ENCODE data around the gene MED7. TPM values are rescaled to one million over a fixed set of nuclear protein-coding genes. Genes with fewer than 3 reads are reported as not detected.
"Not testable (repeated sequence)": the region's sequence is repeated elsewhere in the genome, so short reads cannot be mapped to it uniquely, and the experiment has no call there.

Gene MED7
- total RNA-seq, 2 experiments from 2014 or later: 7.0 to 8.7 TPM

- H3K36me3 Mint-ChIP-seq (ENCODE audit: low read depth): peaks cover 96% of the 10 kb centered on the region
- H3K4me1 Mint-ChIP-seq (ENCODE audit: low read depth): peaks cover 89% of the 10 kb centered on the region
- Histone ChIP-seq H3K27me3 (ENCODE audit: control insufficient read depth in 1 of 2, insufficient read depth in 2 of 2, low read length in 2 of 2) (no peaks in the 10 kb centered on the region), H3K4me3 (ENCODE audit: low read length) (peak overlapping the region; percentile 85), H3K27ac (ENCODE audit: low read depth in 1 of 2, low read length in 2 of 2) (peak overlapping the region; percentile 38 to 67), H3K36me3 (ENCODE audit: insufficient read depth, low read length) (peaks cover 82% of the 10 kb centered on the region), H3K4me1 (ENCODE audit: insufficient read depth, low read length) (peaks cover 66% of the 10 kb centered on the region), H3K9me3 (ENCODE audit: control insufficient read depth in 1 of 2, insufficient read depth in 1 of 2, low read length in 2 of 2) (no peaks in the 10 kb centered on the region)
- ATAC-seq (ENCODE audit: poor library complexity): no peak
- H3K9me3 Mint-ChIP-seq: no peaks in the 10 kb centered on the region
- H3K27ac Mint-ChIP-seq: peak overlapping the region; percentile 96
- ChIA-PET POLR2A (interaction anchor here (1.8 to 12.5 kb wide), 11 partner anchors 8 to 84 kb away, joined by 7 to 193 read pairs (median 23); partner anchors contain the start of gene MED7), CTCF (interaction anchor here (0.9 to 1.9 kb wide), 4 partner anchors 9 to 39 kb away, joined by 4 to 10 read pairs (median 5); no protein-coding TSS in a partner anchor)
- H3K4me3 Mint-ChIP-seq: peak overlapping the region; percentile 92
- DNase-seq: no peak
- no peaks in the 10 kb centered on the region for H3K27me3 Mint-ChIP-seq
- intact Hi-C loops (cut with DNase I, micrococcal nuclease): loop anchor here in 1 of 2 experiments (1.0 kb wide), 1 partner anchor 8 kb away; no protein-coding TSS in a partner anchor
- no peak for TF ChIP-seq CTCF (IDR thresholded peaks at IDR 0.05)
These were observed 45.6 kb upstream of the MED7 start for GRCh38 chr5:157188270-157188669.

GRCh38 chr5:157187046-157187754 lies 44.5 kb upstream of the MED7 start:
- ChIA-PET POLR2A (interaction anchor here (0.7 to 12.5 kb wide), 16 partner anchors 8 to 85 kb away, joined by 3 to 193 read pairs (median 12); partner anchors contain the start of gene MED7), CTCF (interaction anchor here (1.1 to 1.9 kb wide), 5 partner anchors 8 to 65 kb away, joined by 3 to 10 read pairs (median 3); no protein-coding TSS in a partner anchor)
- Histone ChIP-seq H3K9me3 (ENCODE audit: control insufficient read depth in 1 of 2, insufficient read depth in 1 of 2, low read length in 2 of 2) (no peaks in the 10 kb centered on the region), H3K27ac (ENCODE audit: low read depth in 1 of 2, low read length in 2 of 2) (peak overlapping the region; percentile 38 to 67), H3K36me3 (ENCODE audit: insufficient read depth, low read length) (peaks cover 79% of the 10 kb centered on the region), H3K4me3 (ENCODE audit: low read length) (peak overlapping the region; percentile 85), H3K4me1 (ENCODE audit: insufficient read depth, low read length) (peaks cover 57% of the 10 kb centered on the region), H3K27me3 (ENCODE audit: control insufficient read depth in 1 of 2, insufficient read depth in 2 of 2, low read length in 2 of 2) (no peaks in the 10 kb centered on the region)
- Mint-ChIP-seq H3K4me1 (ENCODE audit: low read depth) (peaks cover 78% of the 10 kb centered on the region), H3K27ac (peak overlapping the region; percentile 96), H3K36me3 (ENCODE audit: low read depth) (peaks cover 96% of the 10 kb centered on the region), H3K9me3 (no peaks in the 10 kb centered on the region), H3K27me3 (no peaks in the 10 kb centered on the region), H3K4me3 (peak overlapping the region; percentile 92)
- DNase-seq (peak in 1 of 14 experiments; percentile 50), ATAC-seq (ENCODE audit: poor library complexity) (peak; percentile 13)
- intact Hi-C loops (cut with DNase I, micrococcal nuclease): loop anchor here in 1 of 2 experiments (2.0 kb wide), 1 partner anchor 34 kb away; no protein-coding TSS in a partner anchor
- no peak for TF ChIP-seq CTCF (IDR thresholded peaks at IDR 0.05)

GRCh38 chr5:157186309-157187045 lies 43.8 kb upstream of the MED7 start:
- peaks cover 52% of the 10 kb centered on the region for H3K4me1 ChIP-seq (ENCODE audit: insufficient read depth, low read length)
- intact Hi-C loops (cut with DNase I, micrococcal nuclease): loop anchor here in 1 of 2 experiments (2.0 kb wide), 1 partner anchor 34 kb away; no protein-coding TSS in a partner anchor
- CTCF ChIA-PET: interaction anchor here (1.1 to 1.9 kb wide), 4 partner anchors 10 to 66 kb away, joined by 3 to 10 read pairs (median 3); no protein-coding TSS in a partner anchor
- peaks cover 97% of the 10 kb centered on the region for H3K36me3 Mint-ChIP-seq (ENCODE audit: low read depth)
- H3K36me3 ChIP-seq (ENCODE audit: insufficient read depth, low read length): peaks cover 75% of the 10 kb centered on the region
- ATAC-seq (ENCODE audit: poor library complexity) (no peak), DNase-seq (peak in 1 of 14 experiments; percentile 34)
- H3K4me1 Mint-ChIP-seq (ENCODE audit: low read depth): peaks cover 71% of the 10 kb centered on the region
- H3K9me3 Mint-ChIP-seq: no peaks in the 10 kb centered on the region
- no peaks in the 10 kb centered on the region for H3K9me3 ChIP-seq (ENCODE audit: control insufficient read depth in 1 of 2, insufficient read depth in 1 of 2, low read length in 2 of 2)
- no peak for TF ChIP-seq CTCF (IDR thresholded peaks at IDR 0.05)
- peak overlapping the region; percentile 38 to 67 for H3K27ac ChIP-seq (ENCODE audit: low read depth in 1 of 2, low read length in 2 of 2)
- H3K27me3 Mint-ChIP-seq: no peaks in the 10 kb centered on the region
- peak overlapping the region; percentile 92 for H3K4me3 Mint-ChIP-seq
- no peaks in the 10 kb centered on the region for H3K27me3 ChIP-seq (ENCODE audit: control insufficient read depth in 1 of 2, insufficient read depth in 2 of 2, low read length in 2 of 2)
- POLR2A ChIA-PET: interaction anchor here (1.0 to 12.5 kb wide), 13 partner anchors 7 to 86 kb away, joined by 3 to 193 read pairs (median 11); partner anchors contain the start of gene MED7
- H3K4me3 ChIP-seq (ENCODE audit: low read length): peak overlapping the region; percentile 85
- peak overlapping the region; percentile 96 for H3K27ac Mint-ChIP-seq

- peaks cover 96% of the 10 kb centered on the region for H3K36me3 Mint-ChIP-seq (ENCODE audit: low read depth)
- ChIA-PET POLR2A (interaction anchor here (0.8 to 7.3 kb wide), 13 partner anchors 10 to 122 kb away, joined by 3 to 148 read pairs (median 4); partner anchors contain the start of gene MED7), CTCF (interaction anchor here (0.7 to 3.5 kb wide), 7 partner anchors 9 to 89 kb away, joined by 3 to 13 read pairs (median 3); no protein-coding TSS in a partner anchor)
- Histone ChIP-seq H3K27ac (ENCODE audit: low read depth in 1 of 2, low read length in 2 of 2) (peak overlapping the region in 1 of 2 donors; percentile 47), H3K4me3 (ENCODE audit: low read length) (peak overlapping the region; percentile 85), H3K4me1 (ENCODE audit: insufficient read depth, low read length) (peaks cover 42% of the 10 kb centered on the region), H3K36me3 (ENCODE audit: insufficient read depth, low read length) (peaks cover 67% of the 10 kb centered on the region)
- peak overlapping the region; percentile 92 for H3K4me3 Mint-ChIP-seq
- H3K4me1 Mint-ChIP-seq (ENCODE audit: low read depth): peaks cover 67% of the 10 kb centered on the region
- peak in 2 of 14 experiments; percentile 41 to 46 for DNase-seq
- peak overlapping the region; percentile 96 for H3K27ac Mint-ChIP-seq
- H3K9me3 Mint-ChIP-seq; H3K9me3 ChIP-seq (ENCODE audit: control insufficient read depth in 1 of 2, insufficient read depth in 1 of 2, low read length in 2 of 2); H3K27me3 ChIP-seq (ENCODE audit: control insufficient read depth in 1 of 2, insufficient read depth in 2 of 2, low read length in 2 of 2); intact Hi-C loops (cut with DNase I, micrococcal nuclease); ATAC-seq (ENCODE audit: poor library complexity); H3K27me3 Mint-ChIP-seq: not testable (repeated sequence)
These were observed 42.5 kb upstream of the MED7 start for GRCh38 chr5:157185122-157185521.

All from CD4-positive, alpha-beta T cell (primary cell).